Measurements from ENCODE around the gene MRPL20. TPM values are rescaled to one million over a fixed set of nuclear protein-coding genes. Genes with fewer than 3 reads are reported as not detected.

MRPL20 gene
- polyA plus RNA-seq, 1 donor = 135 TPM

GRCh38 chr1:1354271-1355247 lies 52.5 kb downstream of the MRPL20 start:
- WGBS (ENCODE audit: insufficient coverage, low lambda C conversion rate) = no CpG with 5 or more reads among the region's 116 CpGs
- no peak overlapping the region for H3K4me3 ChIP-seq (ENCODE audit: low read length)
- peaks cover 22% of the 10 kb centered on the region for H3K36me3 ChIP-seq (ENCODE audit: control insufficient read depth, insufficient read depth, low read length)
- peak in 1 of 2 donors; percentile 3 for DNase-seq
- no peaks in the 10 kb centered on the region for H3K27me3 ChIP-seq (ENCODE audit: control insufficient read depth, insufficient read depth, low read length)
- peaks cover 46% of the 10 kb centered on the region for H3K4me1 ChIP-seq (ENCODE audit: control insufficient read depth, insufficient read depth, low read length)
- H3K27ac ChIP-seq (ENCODE audit: low read length) = no peak overlapping the region
- no peaks in the 10 kb centered on the region for H3K9me3 ChIP-seq (ENCODE audit: control insufficient read depth, low read depth, low read length)

- Histone ChIP-seq H3K27me3 (ENCODE audit: control insufficient read depth, insufficient read depth, low read length) (no peaks in the 10 kb centered on the region), H3K4me1 (ENCODE audit: control insufficient read depth, insufficient read depth, low read length) (peaks cover 36% of the 10 kb centered on the region), H3K4me3 (ENCODE audit: low read length) (no peak overlapping the region), H3K9me3 (ENCODE audit: control insufficient read depth, low read depth, low read length) (no peaks in the 10 kb centered on the region), H3K36me3 (ENCODE audit: control insufficient read depth, insufficient read depth, low read length) (peaks cover 22% of the 10 kb centered on the region), H3K27ac (ENCODE audit: low read length) (no peak overlapping the region)
- DNase-seq = peak in 1 of 2 donors; percentile 4
- no CpG with 5 or more reads among the region's 28 CpGs for WGBS (ENCODE audit: insufficient coverage, low lambda C conversion rate)
These were observed 53.5 kb downstream of the MRPL20 start for GRCh38 chr1:1353389-1354151.

GRCh38 chr1:1352786-1353388 lies 54.2 kb downstream of the MRPL20 start:
- no CpG with 5 or more reads among the region's 5 CpGs for WGBS (ENCODE audit: insufficient coverage, low lambda C conversion rate)
- H3K27me3 ChIP-seq (ENCODE audit: control insufficient read depth, insufficient read depth, low read length) = no peaks in the 10 kb centered on the region
- peaks cover 36% of the 10 kb centered on the region for H3K4me1 ChIP-seq (ENCODE audit: control insufficient read depth, insufficient read depth, low read length)
- H3K9me3 ChIP-seq (ENCODE audit: control insufficient read depth, low read depth, low read length) = no peaks in the 10 kb centered on the region
- DNase-seq = no peak
- H3K4me3 ChIP-seq (ENCODE audit: low read length) = no peak overlapping the region
- H3K36me3 ChIP-seq (ENCODE audit: control insufficient read depth, insufficient read depth, low read length) = peaks cover 22% of the 10 kb centered on the region
- H3K27ac ChIP-seq (ENCODE audit: low read length) = no peak overlapping the region

Other genes with a start within 250 kb of the MRPL20 start
- gene TTLL10, start 233.4 kb downstream of the MRPL20 start, polyA plus RNA-seq = 0.64 TPM
- gene TNFRSF18, start 200.7 kb downstream of the MRPL20 start, polyA plus RNA-seq = 0.49 TPM
- 1.1 TPM for gene TNFRSF4, start 193.1 kb downstream of the MRPL20 start, polyA plus RNA-seq
- 174 TPM for gene SDF4, start 175.3 kb downstream of the MRPL20 start, polyA plus RNA-seq
- gene B3GALT6, start 175.1 kb downstream of the MRPL20 start, polyA plus RNA-seq = 16.1 TPM
- gene C1QTNF12, start 160.6 kb downstream of the MRPL20 start, polyA plus RNA-seq = 50.5 TPM
- 52.9 TPM for gene UBE2J2, start 133.4 kb downstream of the MRPL20 start, polyA plus RNA-seq
- gene SCNN1D, start 126.9 kb downstream of the MRPL20 start, polyA plus RNA-seq = 18.7 TPM
- gene ACAP3, start 99.4 kb downstream of the MRPL20 start, polyA plus RNA-seq = 67.7 TPM
- 14.5 TPM for gene PUSL1, start 98.7 kb downstream of the MRPL20 start, polyA plus RNA-seq
- 147 TPM for gene INTS11, start 82.6 kb downstream of the MRPL20 start, polyA plus RNA-seq
- 17.7 TPM for gene CPTP, start 82.5 kb downstream of the MRPL20 start, polyA plus RNA-seq
- gene TAS1R3, start 76.0 kb downstream of the MRPL20 start, polyA plus RNA-seq = 0.69 TPM
- 45.4 TPM for gene DVL1, start 57.9 kb downstream of the MRPL20 start, polyA plus RNA-seq
- 346 TPM for gene MXRA8, start 48.7 kb downstream of the MRPL20 start, polyA plus RNA-seq
- 88.4 TPM for gene AURKAIP1, start 32.1 kb downstream of the MRPL20 start, polyA plus RNA-seq
- 285 TPM for gene CCNL2, start 8.0 kb downstream of the MRPL20 start, polyA plus RNA-seq
- 2.6 TPM for gene ANKRD65, start 14.0 kb upstream of the MRPL20 start, polyA plus RNA-seq
- gene VWA1, start 28.4 kb upstream of the MRPL20 start, polyA plus RNA-seq = 92.3 TPM
- 1.0 TPM for gene ATAD3C, start 42.4 kb upstream of the MRPL20 start, polyA plus RNA-seq
- gene ATAD3B, start 64.5 kb upstream of the MRPL20 start, polyA plus RNA-seq = 21.8 TPM
- 20.1 TPM for gene ATAD3A, start 104.9 kb upstream of the MRPL20 start, polyA plus RNA-seq
- gene TMEM240, start 133.3 kb upstream of the MRPL20 start, polyA plus RNA-seq = 3.9 TPM
- 79.4 TPM for gene SSU72, start 167.6 kb upstream of the MRPL20 start, polyA plus RNA-seq
- gene FNDC10, start 192.8 kb upstream of the MRPL20 start, polyA plus RNA-seq = 2.4 TPM
- 49.8 TPM for gene MIB2, start 208.2 kb upstream of the MRPL20 start, polyA plus RNA-seq
- 10.7 TPM for gene MMP23B, start 224.9 kb upstream of the MRPL20 start, polyA plus RNA-seq

Measured in large intestine (tissue), 3 donors.